OCI-LY7 (cell line): Measurements from ENCODE around the gene SUDS3.

ENCODE experiments used
- CTCF ChIP-seq: fragments of 200-600 bp; sonication (generic); conservative IDR thresholded peaks from 2 replicates; pipeline ENCODE4 v1.5.1; 2014; ENCODE audit warnings: mild to moderate bottlenecking, antibody characterized with exemption, low read length, moderate library complexity, mixed read lengths
- EZH2phosphoT487 ChIP-seq: fragments of 200-600 bp; sonication (generic); IDR thresholded peaks from 2 replicates; pipeline ENCODE4 v1.6.1; 2018; ENCODE audit warnings: low read depth, borderline replicate concordance, mild to moderate bottlenecking, mixed run types, antibody characterized with exemption, low read length, moderate library complexity, mixed read lengths

GRCh38 chr12:118427819-118428218 lies 51.5 kb downstream of the SUDS3 start:
- TF ChIP-seq CTCF (no peak), EZH2phosphoT487 (no peak)
